HepG2 (cell line): ENCODE measurements around the gene CFAP210. TPM values are rescaled to one million over a fixed set of nuclear protein-coding genes. Genes with fewer than 3 reads are reported as not detected.

ENCODE experiments used
- ATAC-seq: fragments of 200-7000 bp; cut with Tn5 transposase; 3 replicates; pipeline ENCODE4 v1.9.1; 2020; ENCODE audit warnings: mild to moderate bottlenecking, moderate library complexity
- BruUV-seq: library from RNA; stranded (reverse); fragments of 400-500 nt; replicated peaks from 2 replicates; lab custom pipeline; 2021; lab: Mats Ljungman, UMichigan
- CTCF ChIA-PET: fragments of 300-600 bp; formaldehyde crosslinking; extraction: SDS; loops from one replicate; lab custom pipeline; 2021; ENCODE audit warnings: low total read pairs, inconsistent platforms, low intra/inter-chr PET ratio; lab: Yijun Ruan, JAX
- POLR2A ChIA-PET: fragments of 350-600 bp; sonication (Branson Sonifier 250); formaldehyde crosslinking; loops from one replicate; lab custom pipeline; 2020; ENCODE audit warnings: antibody characterized with exemption, inconsistent platforms; lab: Yijun Ruan, JAX
- DNase-seq: peaks from one replicate; pipeline ENCODE4 v3.0.0-alpha.2; 2015; ENCODE audit warnings: low spot score
- FAIRE-seq: peaks from 3 replicates; lab custom pipeline; 2011; peaks lifted over from hg19 to GRCh38; lab: Jason Lieb, UNC
- H2AFZ ChIP-seq: one replicate; pipeline ENCODE4 v1.6.1; 2011; ENCODE audit warnings: low read length, inconsistent platforms
- H3K27ac ChIP-seq: fragments of 300-600 bp; 3 replicates; pipeline ENCODE4 v1.8.0; 2011; ENCODE audit warnings: mixed run types, mild to moderate bottlenecking, mixed read lengths, low read length, inconsistent platforms; ENCODE audit not compliant: insufficient read depth; ENCODE audit errors: extremely low read length
- H3K27me3 ChIP-seq, 2 experiments: fragments of 200-600 bp in 1 of 2; 2 replicates in 1 of 2; 3 replicates in 1 of 2; pipeline versions ENCODE4 v1.6.0 to v1.8.0; 2011; ENCODE audit warnings: low read length in 2 of 2, mild to moderate bottlenecking in 2 of 2, moderate library complexity in 2 of 2, inconsistent platforms in 1 of 2; ENCODE audit not compliant: insufficient read depth in 2 of 2, control insufficient read depth in 1 of 2
- H3K36me3 ChIP-seq, 2 experiments: fragments of 200-600 bp in 1 of 2; replicated peaks in 1 of 2; 2 replicates in 1 of 2; 3 replicates in 1 of 2; pipeline versions ENCODE4 v1.5.1 to v1.8.0; 2011; ENCODE audit warnings: low read length in 2 of 2, inconsistent platforms in 1 of 2; ENCODE audit not compliant: insufficient read depth in 2 of 2, control insufficient read depth in 1 of 2
- H3K4me1 ChIP-seq: 2 replicates; pipeline ENCODE4 v1.5.1; 2012; ENCODE audit warnings: low read length, inconsistent platforms; ENCODE audit not compliant: insufficient read depth
- H3K4me2 ChIP-seq: 2 replicates; pipeline ENCODE4 v1.6.0; 2011; ENCODE audit warnings: low read depth, low read length, inconsistent platforms
- H3K4me3 ChIP-seq, 3 experiments: fragments of 200-600 bp in 1 of 3; sonication (generic), shearing (Covaris generic) in 1 of 3; replicated peaks in 1 of 3; 2 replicates each; pipeline ENCODE4 v1.5.1; 2011 to 2016; ENCODE audit warnings: low read length in 3 of 3, inconsistent platforms in 2 of 3, low read depth in 2 of 3, mild to moderate bottlenecking in 2 of 3, control low read depth in 1 of 3, mixed read lengths in 1 of 3; ENCODE audit not compliant: insufficient read depth in 1 of 3
- H3K79me2 ChIP-seq: one replicate; pipeline ENCODE4 v1.6.1; 2011; ENCODE audit warnings: low read length, inconsistent platforms; ENCODE audit not compliant: insufficient read depth
- H3K9ac ChIP-seq: 2 replicates; pipeline ENCODE4 v1.6.0; 2011; ENCODE audit warnings: mild to moderate bottlenecking, low read depth, low read length, inconsistent platforms; ENCODE audit not compliant: insufficient read depth
- H3K9me3 ChIP-seq: 2 replicates; pipeline ENCODE4 v1.5.1; 2012; ENCODE audit warnings: mild to moderate bottlenecking, low read length
- H4K20me1 ChIP-seq: 2 replicates; pipeline ENCODE4 v1.6.0; 2011; ENCODE audit warnings: inconsistent platforms, mild to moderate bottlenecking, low read length, moderate library complexity; ENCODE audit not compliant: insufficient read depth
- CEBPB ChIP-seq: IDR thresholded peaks from 2 replicates; pipeline ENCODE4 v1.6.1; 2011; ENCODE audit warnings: low read depth, low read length, improper control_type of control experiment, borderline replicate concordance
- ZHX2 ChIP-seq, 2 experiments: sonication (generic) in 1 of 2; formaldehyde crosslinking in 1 of 2; IDR thresholded peaks; 2 replicates each; pipeline versions ENCODE4 v1.6.1 to v1.9.0; 2014 to 2022; ENCODE audit warnings: antibody characterized with exemption in 1 of 2, borderline replicate concordance in 1 of 2, inconsistent platforms in 1 of 2, low read depth in 1 of 2, missing genetic modification reagents in 1 of 2
- WGBS: methylation state at CpG from one replicate; pipeline ENCODE4 v1.1.6; 2017; ENCODE audit warnings: low lambda C conversion rate; 5-methylcytosine and 5-hydroxymethylcytosine counted together
- in situ Hi-C: cut with HindIII; loops from 2 replicates; pipeline ENCODE4 v1.10.0; 2017; ENCODE audit warnings: low pct_unique_long_range_greater_than_20kb; ENCODE audit not compliant: extremely low pct_ligation_motif_present
- intact Hi-C: fragments of 100-400 bp; cut with micrococcal nuclease; formaldehyde crosslinking; loops from one replicate; pipeline ENCODE4 v1.10.0; 2022; ENCODE audit not compliant: unreplicated experiment
- polyA plus RNA-seq, 8 experiments: library from polyadenylated mRNA; depleted of rRNA in 3 of 8; stranded (reverse) in 7 of 8; unstranded in 1 of 8; fragments of >200 nt; fragmentation: Illumina TruSeq in 4 of 8; extraction: Trizol in 4 of 8; gene quantifications; 2 replicates each; pipeline versions ENCODE4 v1.2.1 to v1.2.3, GENCODE V29; 2011 to 2016; ENCODE audit warnings: low read depth in 4 of 8, missing spikeins in 1 of 8, mixed read lengths in 1 of 8; ENCODE audit not compliant: insufficient read depth in 1 of 8
- total RNA-seq, 5 experiments: library from RNA; depleted of rRNA; stranded (reverse); fragments of >200 nt; fragmentation: Illumina TruSeq; extraction: Trizol; gene quantifications; 2 replicates each; pipeline ENCODE4 v1.2.3, GENCODE V29; 2016; ENCODE audit warnings: low read depth in 1 of 5

CFAP210 gene
- total and polyA plus RNA-seq, 2 of the 13 experiments (the other 11 are each of a cell fraction or from before 2014, with no cell fraction given), result 0.18 TPM; not detected in 1

- H3K9me3 ChIP-seq, result no peaks in the 10 kb centered on the region
- no peak overlapping the region for H2AFZ ChIP-seq
- FAIRE-seq (no peak), DNase-seq (no peak), ATAC-seq (no peak)
- POLR2A ChIA-PET, result no interaction called here
- TF ChIP-seq ZHX2 (IDR thresholded peaks at IDR 0.05; ENCODE audit: low read depth), result no peak
- no peak for TF ChIP-seq ZHX2 (CRISPR knock-in tag; IDR thresholded peaks at IDR 0.05; ENCODE audit: borderline replicate concordance)
- TF ChIP-seq CEBPB, result peak; percentile 42; the same call in 1 of the 2 replicates
- 86% methylated on average over 2 of the region's 2 CpGs for WGBS
- H3K27ac ChIP-seq, result no peak overlapping the region
- in situ Hi-C loops (no loop called here), intact Hi-C loops (no loop called here)
- no peak overlapping the region for H3K4me3 ChIP-seq
- CTCF ChIA-PET, result no interaction called here
- H3K4me2 ChIP-seq, result no peak overlapping the region
- no peaks in the 10 kb centered on the region for H3K4me1 ChIP-seq
- no peak overlapping the region for H3K9ac ChIP-seq
- no peaks in the 10 kb centered on the region for H3K27me3 ChIP-seq
- TSS peak; percentile 25 for BruUV-seq
- H4K20me1 ChIP-seq, result no peaks in the 10 kb centered on the region; the same call in 1 of the 2 replicates
- H3K79me2 ChIP-seq, result peaks cover under 1% of the 10 kb centered on the region
- peaks cover 18 to 79% of the 10 kb centered on the region in 2 experiments for H3K36me3 ChIP-seq
Measured at GRCh38 chr2:169609264-169609663, 84.9 kb downstream of the CFAP210 start.
